ENCODE data around the gene TRIM64. TPM values are rescaled to one million over a fixed set of nuclear protein-coding genes. Genes with fewer than 3 reads are reported as not detected.
"Not testable (repeated sequence)": the region's sequence is repeated elsewhere in the genome, so short reads cannot be mapped to it uniquely, and the experiment has no call there.

Gene TRIM64, protein sequence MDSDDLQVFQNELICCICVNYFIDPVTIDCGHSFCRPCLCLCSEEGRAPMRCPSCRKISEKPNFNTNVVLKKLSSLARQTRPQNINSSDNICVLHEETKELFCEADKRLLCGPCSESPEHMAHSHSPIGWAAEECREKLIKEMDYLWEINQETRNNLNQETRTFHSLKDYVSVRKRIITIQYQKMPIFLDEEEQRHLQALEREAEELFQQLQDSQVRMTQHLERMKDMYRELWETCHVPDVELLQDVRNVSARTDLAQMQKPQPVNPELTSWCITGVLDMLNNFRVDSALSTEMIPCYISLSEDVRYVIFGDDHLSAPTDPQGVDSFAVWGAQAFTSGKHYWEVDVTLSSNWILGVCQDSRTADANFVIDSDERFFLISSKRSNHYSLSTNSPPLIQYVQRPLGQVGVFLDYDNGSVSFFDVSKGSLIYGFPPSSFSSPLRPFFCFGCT
- polyA plus RNA-seq (ENCODE audit: insufficient read length in 12 of 12): not detected
- long read RNA-seq, donor 1: 0 reads
- long read RNA-seq, donor 2: 0 reads
- long read RNA-seq, donor 3: 0 reads
- long read RNA-seq, donor 4: 0 reads
- long read RNA-seq, donor 5: 0 reads
- long read RNA-seq, donor 6: 0 reads
- long read RNA-seq, donor 7: 0 reads
- long read RNA-seq, donor 8: 0 reads
- long read RNA-seq, donor 9: 0 reads
- long read RNA-seq, donor 10: 0 reads
- long read RNA-seq, donor 11: 0 reads

DNA sequence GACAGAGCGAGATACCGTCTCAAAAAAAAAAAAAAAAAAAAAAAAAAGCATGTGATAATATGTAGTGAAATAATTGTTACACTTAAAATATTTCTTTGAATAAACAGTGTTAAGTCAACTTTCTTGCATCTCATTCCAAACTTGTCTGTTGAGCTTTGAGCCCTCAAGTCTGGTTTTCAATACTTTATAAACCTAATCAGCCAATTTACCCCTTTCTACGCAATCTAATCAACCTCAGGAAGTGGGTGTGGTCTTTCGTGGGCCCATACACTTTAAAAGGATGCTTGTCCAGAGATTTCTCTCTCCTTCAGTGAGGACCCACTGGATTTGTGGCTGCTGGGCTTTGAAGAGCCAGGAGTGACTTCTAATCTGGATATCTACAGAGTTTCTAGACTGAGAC lies at the start of gene TRIM64:
Gene TRIM64 (plus strand): TSS at position 301 of the 400 bp plus-strand sequence. CDS start 2,467 bp downstream, outside the sequence.
- not testable (repeated sequence) for DNase-seq

DNA sequence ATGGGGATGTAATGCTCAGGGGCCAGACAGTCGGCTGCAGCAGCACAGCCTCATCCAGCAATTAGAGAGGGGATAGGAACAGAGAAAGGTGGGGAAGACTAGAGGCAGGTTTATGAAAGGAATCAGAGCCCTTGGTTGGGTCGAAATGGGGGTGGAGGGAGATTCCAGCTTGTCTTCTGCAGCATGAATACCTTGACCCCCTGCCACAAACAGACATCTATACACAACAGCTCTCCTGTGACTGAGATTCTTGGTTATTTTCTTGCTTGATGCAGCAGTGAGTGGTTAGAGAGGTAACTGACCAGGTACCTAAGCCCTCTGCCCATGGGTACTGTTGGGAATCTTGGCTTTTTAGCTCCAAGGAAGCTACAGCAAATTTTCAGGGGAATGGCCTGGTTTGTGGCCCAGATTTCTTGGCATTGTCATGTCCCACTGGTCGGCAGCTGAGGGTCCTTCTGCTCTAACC lies 43.6 kb upstream of the TRIM64 start, which contains the start of gene TRIM49D1:
Gene TRIM49D1 (minus strand): TSS at position 51 of the 466 bp plus-strand sequence. CDS start 4,535 bp downstream, outside the sequence.
- DNase-seq: no peak

GRCh38 chr11:89923764-89924163 lies 42.1 kb upstream of the TRIM64 start, which contains the start of gene TRIM49D2:
TRIM49D2 (plus strand) TSS chr11:89924064; CDS start chr11:89926762, 2,698 bp downstream.
- DNase-seq: not testable (repeated sequence)

GRCh38 chr11:89960833-89961232 lies 5.0 kb upstream of the TRIM64 start:
- DNase-seq: not testable (repeated sequence)

Other genes with a start within 250 kb of the TRIM64 start
- not detected for gene TRIM49, start 157.5 kb upstream of the TRIM64 start, polyA plus RNA-seq (ENCODE audit: insufficient read length in 12 of 12)
- not detected for gene TRIM64B, start 87.5 kb upstream of the TRIM64 start, polyA plus RNA-seq (ENCODE audit: insufficient read length in 12 of 12)
- not detected for gene TRIM49D1, start 43.8 kb upstream of the TRIM64 start, polyA plus RNA-seq (ENCODE audit: insufficient read length in 12 of 12)
- gene TRIM49D2, start 42.0 kb upstream of the TRIM64 start, polyA plus RNA-seq (ENCODE audit: insufficient read length in 12 of 12): not detected
- gene TRIM49C, start 65.1 kb downstream of the TRIM64 start, polyA plus RNA-seq (ENCODE audit: insufficient read length in 12 of 12): not detected
- not detected for gene UBTFL1, start 119.9 kb downstream of the TRIM64 start, polyA plus RNA-seq (ENCODE audit: insufficient read length in 12 of 12)
- 10 to 100 TPM in 3 of 12 donors, 1 to 10 TPM in 8, not detected in 1; 3.2 to 16.6 (median 5.8) TPM for gene NAALAD2, start 168.6 kb downstream of the TRIM64 start, polyA plus RNA-seq (ENCODE audit: insufficient read length in 12 of 12)

All from muscle of arm (tissue), 14 donors.